DOHH2 (cell line): ENCODE results near the gene PANX3.

ENCODE experiments used
- H3F3A ChIP-seq: fragments of 200-600 bp; sonication (generic), shearing (Covaris generic); 2 replicates; pipeline ENCODE4 v1.6.0; 2016; ENCODE audit warnings: antibody characterized with exemption, mild to moderate bottlenecking; ENCODE audit not compliant: control insufficient read depth, insufficient read depth
- H3K27ac ChIP-seq: fragments of 200-600 bp; sonication (generic); 2 replicates; pipeline ENCODE4 v1.5.1; 2014; ENCODE audit warnings: low read depth, mild to moderate bottlenecking, low read length, moderate library complexity
- H3K27me3 ChIP-seq: fragments of 200-600 bp; sonication (generic); 2 replicates; pipeline ENCODE4 v1.6.1; 2014; ENCODE audit warnings: mild to moderate bottlenecking, low read length, mixed read lengths; ENCODE audit not compliant: control insufficient read depth
- H3K36me3 ChIP-seq: fragments of 200-600 bp; sonication (generic); 2 replicates; pipeline ENCODE4 v1.6.1; 2014; ENCODE audit warnings: mild to moderate bottlenecking, low read length, moderate library complexity, mixed read lengths; ENCODE audit not compliant: control insufficient read depth
- H3K4me1 ChIP-seq: fragments of 200-600 bp; sonication (generic); 2 replicates; pipeline ENCODE4 v1.6.1; 2014; ENCODE audit warnings: mild to moderate bottlenecking, low read length, mixed read lengths; ENCODE audit not compliant: control insufficient read depth
- H3K4me2 ChIP-seq: fragments of 200-600 bp; sonication (generic); 2 replicates; pipeline ENCODE4 v1.6.0; 2014; ENCODE audit warnings: mild to moderate bottlenecking, low read length, moderate library complexity
- H3K4me3 ChIP-seq: fragments of 200-600 bp; sonication (generic); 2 replicates; pipeline ENCODE4 v1.5.1; 2014; ENCODE audit warnings: mild to moderate bottlenecking, low read length, mixed read lengths
- H3K79me2 ChIP-seq: fragments of 200-600 bp; sonication (generic); 2 replicates; pipeline ENCODE4 v1.6.1; 2014; ENCODE audit warnings: mild to moderate bottlenecking, low read length, mixed read lengths; ENCODE audit not compliant: control insufficient read depth
- H3K9me2 ChIP-seq: fragments of 200-600 bp; sonication (generic); replicated peaks from 2 replicates; pipeline ENCODE4 v1.6.1; 2014; ENCODE audit warnings: mild to moderate bottlenecking, low read length, mixed read lengths; ENCODE audit not compliant: control insufficient read depth
- H3K9me3 ChIP-seq: fragments of 200-600 bp; sonication (generic); 2 replicates; pipeline ENCODE4 v1.6.1; 2014; ENCODE audit warnings: antibody characterized with exemption, low read length, mixed read lengths; ENCODE audit not compliant: control insufficient read depth, insufficient read depth
- H4K20me1 ChIP-seq: fragments of 200-600 bp; sonication (generic); 2 replicates; pipeline ENCODE4 v1.6.0; 2014; ENCODE audit warnings: low read depth, mild to moderate bottlenecking, antibody characterized with exemption, low read length, moderate library complexity; ENCODE audit not compliant: control insufficient read depth, insufficient read depth
- CTCF ChIP-seq: fragments of 200-600 bp; sonication (generic); IDR thresholded peaks from one replicate; pipeline ENCODE4 v1.5.1; 2014; ENCODE audit warnings: antibody characterized with exemption, mild to moderate bottlenecking, low read depth, low read length; ENCODE audit not compliant: poor library complexity, severe bottlenecking
- EZH2phosphoT487 ChIP-seq: fragments of 200-600 bp; sonication (generic); IDR thresholded peaks from 2 replicates; pipeline ENCODE4 v1.6.1; 2017; ENCODE audit warnings: borderline replicate concordance, mild to moderate bottlenecking, antibody characterized with exemption, low read length, moderate library complexity, mixed read lengths

The PANX3 gene

GRCh38 chr11:124611064-124611463, at the start of gene PANX3:
Gene PANX3, plus strand, starts transcription at chr11:124611428. Its CDS starts 129 bp downstream, at chr11:124611557.
- no peak within 1 kb of the TSS for H3K4me3 ChIP-seq
- no peaks in the 10 kb centered on the region for H3K9me3 ChIP-seq
- TF ChIP-seq CTCF: no peak
- TF ChIP-seq EZH2phosphoT487: no peak
- peaks cover 3% of the 10 kb centered on the region; the same call in 1 of the 2 replicates for H3K27me3 ChIP-seq
- no peak within 1 kb of the TSS for H3K4me2 ChIP-seq
- H3K36me3 ChIP-seq: no peaks in the 10 kb centered on the region
- H3K79me2 ChIP-seq: no peaks in the 10 kb centered on the region
- H3K4me1 ChIP-seq: no peaks in the 10 kb centered on the region
- no peaks in the 10 kb centered on the region for H3F3A ChIP-seq
- H3K9me2 ChIP-seq: no peaks in the 10 kb centered on the region
- H4K20me1 ChIP-seq: no peaks in the 10 kb centered on the region
- H3K27ac ChIP-seq: no peak within 1 kb of the TSS

GRCh38 chr11:124569697-124570096, 41.5 kb upstream of the PANX3 start, which contains the start of gene OR8A1:
Gene OR8A1, plus strand, starts transcription at chr11:124569997. Its CDS starts 123 bp downstream, at chr11:124570120.
- TF ChIP-seq EZH2phosphoT487: no peak
- no peak for TF ChIP-seq CTCF
- no peaks in the 10 kb centered on the region for H3K79me2 ChIP-seq
- H3K27me3 ChIP-seq: no peaks in the 10 kb centered on the region

GRCh38 chr11:124570160-124570559, 41.1 kb upstream of the PANX3 start:
- H3K27me3 ChIP-seq: no peaks in the 10 kb centered on the region
- no peaks in the 10 kb centered on the region for H3K36me3 ChIP-seq
- no peaks in the 10 kb centered on the region for H3K4me1 ChIP-seq
- H3K9me2 ChIP-seq: no peaks in the 10 kb centered on the region
- H3K4me2 ChIP-seq: no peak overlapping the region
- H4K20me1 ChIP-seq: no peaks in the 10 kb centered on the region
- TF ChIP-seq CTCF (no peak), EZH2phosphoT487 (no peak)
- H3K4me3 ChIP-seq: no peak overlapping the region
- H3F3A ChIP-seq: no peaks in the 10 kb centered on the region
- no peaks in the 10 kb centered on the region for H3K9me3 ChIP-seq
- no peaks in the 10 kb centered on the region for H3K79me2 ChIP-seq
- no peak overlapping the region for H3K27ac ChIP-seq

More at GRCh38 chr11:124569697-124570096, 41.5 kb upstream of the PANX3 start, which contains the start of gene OR8A1:
- no peak within 1 kb of the TSS for H3K4me3 ChIP-seq
- no peaks in the 10 kb centered on the region for H3K36me3 ChIP-seq
- H3K4me1 ChIP-seq: no peaks in the 10 kb centered on the region
- no peaks in the 10 kb centered on the region for H3K9me2 ChIP-seq
- H3K27ac ChIP-seq: no peak within 1 kb of the TSS
- H4K20me1 ChIP-seq: no peaks in the 10 kb centered on the region
- no peak within 1 kb of the TSS for H3K4me2 ChIP-seq
- H3F3A ChIP-seq: no peaks in the 10 kb centered on the region
- no peaks in the 10 kb centered on the region for H3K9me3 ChIP-seq
